ENCODE data around the gene SEC23IP. TPM values are rescaled to one million over a fixed set of nuclear protein-coding genes. Genes with fewer than 3 reads are reported as not detected.

The SEC23IP gene
- total RNA-seq, 1 donor from 2014 or later: 86.2 TPM

GRCh38 chr10:119893074-119893473, 544 bp downstream of the SEC23IP start:
- Mint-ChIP-seq H3K9me3 (peaks cover 5% of the 10 kb centered on the region), H3K36me3 (ENCODE audit: low read depth) (peaks cover 3% of the 10 kb centered on the region), H3K4me1 (peaks cover 35% of the 10 kb centered on the region), H3K27me3 (ENCODE audit: low read depth) (no peaks in the 10 kb centered on the region), H3K27ac (ENCODE audit: unreplicated experiment) (peak overlapping the region; percentile 97), H3K4me3 (peak overlapping the region; percentile 99)
- DNase-seq (ENCODE audit: low read depth, low spot score): no peak
- no peak for TF ChIP-seq CTCF (conservative IDR thresholded peaks at IDR 0.05)

GRCh38 chr10:119893845-119894427, 1.4 kb downstream of the SEC23IP start:
- Mint-ChIP-seq H3K27ac (ENCODE audit: unreplicated experiment) (no peak overlapping the region), H3K36me3 (ENCODE audit: low read depth) (peaks cover 3% of the 10 kb centered on the region), H3K4me1 (peaks cover 35% of the 10 kb centered on the region), H3K9me3 (peaks cover 5% of the 10 kb centered on the region), H3K27me3 (ENCODE audit: low read depth) (no peaks in the 10 kb centered on the region), H3K4me3 (peak overlapping the region; percentile 99)
- no peak for DNase-seq (ENCODE audit: low read depth, low spot score)
- TF ChIP-seq CTCF (conservative IDR thresholded peaks at IDR 0.05): no peak

GRCh38 chr10:119896061-119896655, 3.6 kb downstream of the SEC23IP start:
- TF ChIP-seq CTCF (conservative IDR thresholded peaks at IDR 0.05): no peak
- Mint-ChIP-seq H3K4me3 (peak overlapping the region; percentile 9), H3K9me3 (peaks cover 2% of the 10 kb centered on the region)

GRCh38 chr10:119896937-119897770, 4.6 kb downstream of the SEC23IP start:
- H3K36me3 Mint-ChIP-seq (ENCODE audit: low read depth): peaks cover 3% of the 10 kb centered on the region
- TF ChIP-seq CTCF (conservative IDR thresholded peaks at IDR 0.05): no peak
- no peak overlapping the region for H3K27ac Mint-ChIP-seq (ENCODE audit: unreplicated experiment)
- no peak overlapping the region for H3K4me3 Mint-ChIP-seq
- no peak for DNase-seq (ENCODE audit: low read depth, low spot score)
- peaks cover 2% of the 10 kb centered on the region for H3K9me3 Mint-ChIP-seq
- H3K4me1 Mint-ChIP-seq: peaks cover 34% of the 10 kb centered on the region
- no peaks in the 10 kb centered on the region for H3K27me3 Mint-ChIP-seq (ENCODE audit: low read depth)

More at GRCh38 chr10:119896061-119896655, 3.6 kb downstream of the SEC23IP start:
- peaks cover 35% of the 10 kb centered on the region for H3K4me1 Mint-ChIP-seq
- H3K27ac Mint-ChIP-seq (ENCODE audit: unreplicated experiment): no peak overlapping the region
- DNase-seq (ENCODE audit: low read depth, low spot score): no peak
- H3K36me3 Mint-ChIP-seq (ENCODE audit: low read depth): peaks cover 3% of the 10 kb centered on the region
- H3K27me3 Mint-ChIP-seq (ENCODE audit: low read depth): no peaks in the 10 kb centered on the region

GRCh38 chr10:119898577-119898976, 6.0 kb downstream of the SEC23IP start:
- Mint-ChIP-seq H3K27me3 (ENCODE audit: low read depth) (no peaks in the 10 kb centered on the region), H3K36me3 (ENCODE audit: low read depth) (no peaks in the 10 kb centered on the region), H3K4me3 (peak overlapping the region; percentile 22), H3K27ac (ENCODE audit: unreplicated experiment) (peak overlapping the region; percentile 20), H3K9me3 (no peaks in the 10 kb centered on the region), H3K4me1 (peaks cover 27% of the 10 kb centered on the region)
- TF ChIP-seq CTCF (conservative IDR thresholded peaks at IDR 0.05): no peak
- DNase-seq (ENCODE audit: low read depth, low spot score): no peak
